Fibroblast of lung (primary cell): Measurements from ENCODE around the gene ZFAND5.

Source experiments
- EZH2 ChIP-seq: IDR thresholded peaks from 2 replicates; pipeline ENCODE4 v1.5.1; 2012; ENCODE audit warnings: low read length, control low read depth, mild to moderate bottlenecking; ENCODE audit errors: missing control alignments
- TF ChIP-seq, protein P1 (sequence below), 2 donors: IDR thresholded peaks in 1 of 2; conservative IDR thresholded peaks in 1 of 2; 1 replicate in 1 of 2; 2 replicates in 1 of 2; pipeline ENCODE4 v1.5.1; 2011 to 2012; ENCODE audit warnings: low read length in 2 of 2, control low read depth in 1 of 2, inconsistent platforms in 1 of 2, low read depth in 1 of 2, mild to moderate bottlenecking in 1 of 2

GRCh38 chr9:72306761-72307160 lies 58.2 kb downstream of the ZFAND5 start:
- TF ChIP-seq, protein P1, sequence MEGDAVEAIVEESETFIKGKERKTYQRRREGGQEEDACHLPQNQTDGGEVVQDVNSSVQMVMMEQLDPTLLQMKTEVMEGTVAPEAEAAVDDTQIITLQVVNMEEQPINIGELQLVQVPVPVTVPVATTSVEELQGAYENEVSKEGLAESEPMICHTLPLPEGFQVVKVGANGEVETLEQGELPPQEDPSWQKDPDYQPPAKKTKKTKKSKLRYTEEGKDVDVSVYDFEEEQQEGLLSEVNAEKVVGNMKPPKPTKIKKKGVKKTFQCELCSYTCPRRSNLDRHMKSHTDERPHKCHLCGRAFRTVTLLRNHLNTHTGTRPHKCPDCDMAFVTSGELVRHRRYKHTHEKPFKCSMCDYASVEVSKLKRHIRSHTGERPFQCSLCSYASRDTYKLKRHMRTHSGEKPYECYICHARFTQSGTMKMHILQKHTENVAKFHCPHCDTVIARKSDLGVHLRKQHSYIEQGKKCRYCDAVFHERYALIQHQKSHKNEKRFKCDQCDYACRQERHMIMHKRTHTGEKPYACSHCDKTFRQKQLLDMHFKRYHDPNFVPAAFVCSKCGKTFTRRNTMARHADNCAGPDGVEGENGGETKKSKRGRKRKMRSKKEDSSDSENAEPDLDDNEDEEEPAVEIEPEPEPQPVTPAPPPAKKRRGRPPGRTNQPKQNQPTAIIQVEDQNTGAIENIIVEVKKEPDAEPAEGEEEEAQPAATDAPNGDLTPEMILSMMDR (conservative IDR thresholded peaks at IDR 0.05 in 1 of 2, IDR thresholded peaks at IDR 0.05 in 1 of 2; ENCODE audit: low read depth in 1 of 2, low read length in 2 of 2) = no peak
- no peak for TF ChIP-seq EZH2
